ENCODE measurements around the gene ATP2B3. TPM values are rescaled to one million over a fixed set of nuclear protein-coding genes. Genes with fewer than 3 reads are reported as not detected.

Gene ATP2B3
- total RNA-seq, 2 experiments from 2014 or later: not detected

- no peak overlapping the region for H3K27ac Mint-ChIP-seq
- H3K36me3 Mint-ChIP-seq (ENCODE audit: low read depth): no peaks in the 10 kb centered on the region
- H3K9me3 Mint-ChIP-seq (ENCODE audit: low read depth): no peaks in the 10 kb centered on the region
- ChIA-PET POLR2A (no interaction called here), CTCF (no interaction called here)
- no peak for ATAC-seq
- H3K4me1 Mint-ChIP-seq: no peaks in the 10 kb centered on the region
- no peaks in the 10 kb centered on the region for H3K27me3 Mint-ChIP-seq
- DNase-seq: no peak
- intact Hi-C loops (cut with DNase I, micrococcal nuclease): no loop called here
- no peak overlapping the region for H3K4me3 Mint-ChIP-seq
Observed at GRCh38 chrX:153525451-153525850, 8.0 kb downstream of the ATP2B3 start.

- DNase-seq (no peak), ATAC-seq (no peak)
- H3K27ac Mint-ChIP-seq: no peak overlapping the region
- no peaks in the 10 kb centered on the region for H3K36me3 Mint-ChIP-seq (ENCODE audit: low read depth)
- H3K4me1 Mint-ChIP-seq: no peaks in the 10 kb centered on the region
- H3K27me3 Mint-ChIP-seq: no peaks in the 10 kb centered on the region
- POLR2A ChIA-PET: no interaction called here
- H3K9me3 Mint-ChIP-seq (ENCODE audit: low read depth): no peaks in the 10 kb centered on the region
- H3K4me3 Mint-ChIP-seq: no peak overlapping the region
- intact Hi-C loops (cut with DNase I, micrococcal nuclease): no loop called here
- CTCF ChIA-PET: interaction anchor here (0.6 kb wide), 1 partner anchor 44 kb away, joined by 3 read pairs; no protein-coding TSS in a partner anchor
Observed at GRCh38 chrX:153526042-153526441, 8.6 kb downstream of the ATP2B3 start.

GRCh38 chrX:153526801-153527200 is 9.4 kb downstream of the ATP2B3 start:
- no peaks in the 10 kb centered on the region for H3K36me3 Mint-ChIP-seq (ENCODE audit: low read depth)
- ChIA-PET POLR2A (no interaction called here), CTCF (interaction anchor here (0.5 to 0.8 kb wide), 3 partner anchors 43 to 141 kb away, joined by 3 read pairs; no protein-coding TSS in a partner anchor)
- H3K4me3 Mint-ChIP-seq: no peak overlapping the region
- no peak for ATAC-seq
- H3K27ac Mint-ChIP-seq: no peak overlapping the region
- H3K27me3 Mint-ChIP-seq: no peaks in the 10 kb centered on the region
- intact Hi-C loops (cut with DNase I, micrococcal nuclease): no loop called here
- H3K4me1 Mint-ChIP-seq: no peaks in the 10 kb centered on the region
- no peaks in the 10 kb centered on the region for H3K9me3 Mint-ChIP-seq (ENCODE audit: low read depth)
- DNase-seq: no peak

GRCh38 chrX:153527208-153527607 is 9.8 kb downstream of the ATP2B3 start:
- Mint-ChIP-seq H3K9me3 (ENCODE audit: low read depth) (no peaks in the 10 kb centered on the region), H3K4me3 (no peak overlapping the region), H3K36me3 (ENCODE audit: low read depth) (no peaks in the 10 kb centered on the region), H3K27me3 (no peaks in the 10 kb centered on the region), H3K27ac (no peak overlapping the region), H3K4me1 (no peaks in the 10 kb centered on the region)
- CTCF ChIA-PET: interaction anchor here (0.5 to 0.8 kb wide), 2 partner anchors 139 to 141 kb away, joined by 3 read pairs; no protein-coding TSS in a partner anchor
- POLR2A ChIA-PET: no interaction called here
- intact Hi-C loops (cut with DNase I, micrococcal nuclease): no loop called here
- DNase-seq: no peak
- ATAC-seq: no peak

- intact Hi-C loops (cut with DNase I, micrococcal nuclease): no loop called here
- H3K9me3 Mint-ChIP-seq (ENCODE audit: low read depth): no peaks in the 10 kb centered on the region
- POLR2A ChIA-PET: no interaction called here
- CTCF ChIA-PET: interaction anchor here (1.4 kb wide), 1 partner anchor 8 kb away, joined by 3 read pairs; no protein-coding TSS in a partner anchor
- no peak overlapping the region for H3K4me3 Mint-ChIP-seq
- H3K4me1 Mint-ChIP-seq: no peaks in the 10 kb centered on the region
- no peak for DNase-seq
- no peak overlapping the region for H3K27ac Mint-ChIP-seq
- no peaks in the 10 kb centered on the region for H3K36me3 Mint-ChIP-seq (ENCODE audit: low read depth)
- no peak for ATAC-seq
- no peaks in the 10 kb centered on the region for H3K27me3 Mint-ChIP-seq
Observed at GRCh38 chrX:153530411-153531129, 13.1 kb downstream of the ATP2B3 start.

GRCh38 chrX:153533091-153533490 is 15.6 kb downstream of the ATP2B3 start:
- Mint-ChIP-seq H3K36me3 (ENCODE audit: low read depth) (no peaks in the 10 kb centered on the region), H3K27ac (no peak overlapping the region), H3K27me3 (no peaks in the 10 kb centered on the region), H3K4me3 (no peak overlapping the region), H3K9me3 (ENCODE audit: low read depth) (no peaks in the 10 kb centered on the region), H3K4me1 (no peaks in the 10 kb centered on the region)
- intact Hi-C loops (cut with DNase I, micrococcal nuclease): no loop called here
- ATAC-seq: no peak
- POLR2A ChIA-PET: no interaction called here
- no peak for DNase-seq
- CTCF ChIA-PET: interaction anchor here (1.0 kb wide), 1 partner anchor 10 kb away, joined by 3 read pairs; no protein-coding TSS in a partner anchor

GRCh38 chrX:153537080-153537479 is 19.6 kb downstream of the ATP2B3 start:
- H3K27ac Mint-ChIP-seq: no peak overlapping the region
- H3K4me3 Mint-ChIP-seq: no peak overlapping the region
- no peaks in the 10 kb centered on the region for H3K36me3 Mint-ChIP-seq (ENCODE audit: low read depth)
- ChIA-PET POLR2A (no interaction called here), CTCF (no interaction called here)
- DNase-seq (no peak), ATAC-seq (no peak)
- peaks cover 2% of the 10 kb centered on the region for H3K27me3 Mint-ChIP-seq
- H3K9me3 Mint-ChIP-seq (ENCODE audit: low read depth): no peaks in the 10 kb centered on the region
- intact Hi-C loops (cut with DNase I, micrococcal nuclease): loop anchor here in 1 of 2 experiments (5.0 kb wide), 1 partner anchor 130 kb away; no protein-coding TSS in a partner anchor
- no peaks in the 10 kb centered on the region for H3K4me1 Mint-ChIP-seq

- peaks cover 2% of the 10 kb centered on the region for H3K27me3 Mint-ChIP-seq
Observed at GRCh38 chrX:153537526-153538295, 20.3 kb downstream of the ATP2B3 start.

GRCh38 chrX:153538424-153538823 is 21.0 kb downstream of the ATP2B3 start:
- Mint-ChIP-seq H3K36me3 (ENCODE audit: low read depth) (no peaks in the 10 kb centered on the region), H3K27ac (no peak overlapping the region), H3K4me1 (no peaks in the 10 kb centered on the region), H3K9me3 (ENCODE audit: low read depth) (no peaks in the 10 kb centered on the region), H3K27me3 (peaks cover 2% of the 10 kb centered on the region), H3K4me3 (no peak overlapping the region)
- intact Hi-C loops (cut with DNase I, micrococcal nuclease): loop anchor here (2.0 to 5.0 kb wide), 2 partner anchors 124 to 129 kb away; no protein-coding TSS in a partner anchor
- no peak for DNase-seq
- ATAC-seq: no peak
- CTCF ChIA-PET: interaction anchor here (0.6 to 2.7 kb wide), 8 partner anchors 9 to 201 kb away, joined by 3 to 33 read pairs (median 4); no protein-coding TSS in a partner anchor
- POLR2A ChIA-PET: no interaction called here

More at GRCh38 chrX:153537526-153538295, 20.3 kb downstream of the ATP2B3 start:
- ChIA-PET CTCF (interaction anchor here (0.6 to 2.7 kb wide), 3 partner anchors 129 to 194 kb away, joined by 3 to 33 read pairs (median 3); no protein-coding TSS in a partner anchor), POLR2A (no interaction called here)
- no peaks in the 10 kb centered on the region for H3K36me3 Mint-ChIP-seq (ENCODE audit: low read depth)
- intact Hi-C loops (cut with DNase I, micrococcal nuclease): loop anchor here (2.0 to 5.0 kb wide), 2 partner anchors 125 to 130 kb away; no protein-coding TSS in a partner anchor
- no peak overlapping the region for H3K27ac Mint-ChIP-seq
- DNase-seq (no peak), ATAC-seq (no peak)
- no peak overlapping the region for H3K4me3 Mint-ChIP-seq
- no peaks in the 10 kb centered on the region for H3K9me3 Mint-ChIP-seq (ENCODE audit: low read depth)
- no peaks in the 10 kb centered on the region for H3K4me1 Mint-ChIP-seq

- ATAC-seq (peak; percentile 93), DNase-seq (peak; percentile 73)
- intact Hi-C loops (cut with DNase I, micrococcal nuclease): loop anchor here (1.0 to 5.0 kb wide), 4 partner anchors 110 to 129 kb away; no protein-coding TSS in a partner anchor
- Mint-ChIP-seq H3K36me3 (ENCODE audit: low read depth) (no peaks in the 10 kb centered on the region), H3K27me3 (peaks cover 2% of the 10 kb centered on the region), H3K27ac (no peak overlapping the region), H3K9me3 (ENCODE audit: low read depth) (no peaks in the 10 kb centered on the region), H3K4me1 (no peaks in the 10 kb centered on the region), H3K4me3 (no peak overlapping the region)
- ChIA-PET POLR2A (no interaction called here), CTCF (interaction anchor here (0.5 to 2.7 kb wide), 19 partner anchors 10 to 200 kb away, joined by 3 to 33 read pairs (median 4); partner anchors contain the start of gene DUSP9)
Observed at GRCh38 chrX:153539171-153539978, 21.9 kb downstream of the ATP2B3 start.

- intact Hi-C loops (cut with DNase I, micrococcal nuclease): loop anchor here (1.0 to 5.0 kb wide), 4 partner anchors 109 to 128 kb away; no protein-coding TSS in a partner anchor
- CTCF ChIA-PET: interaction anchor here (0.6 to 2.7 kb wide), 14 partner anchors 9 to 603 kb away, joined by 3 to 33 read pairs (median 4); no protein-coding TSS in a partner anchor
- DNase-seq (no peak), ATAC-seq (no peak)
- Mint-ChIP-seq H3K9me3 (ENCODE audit: low read depth) (no peaks in the 10 kb centered on the region), H3K4me3 (no peak overlapping the region), H3K27me3 (peaks cover 2% of the 10 kb centered on the region), H3K4me1 (no peaks in the 10 kb centered on the region), H3K27ac (no peak overlapping the region), H3K36me3 (ENCODE audit: low read depth) (no peaks in the 10 kb centered on the region)
- POLR2A ChIA-PET: no interaction called here
Observed at GRCh38 chrX:153539979-153540358, 22.5 kb downstream of the ATP2B3 start.

Measured in activated CD4-positive, alpha-beta T cell treated with anti-CD3 and anti-CD28 coated beads for 36 hours (primary cell).